HCT116 (cell line): ENCODE results near the gene MBTPS1. TPM values are rescaled to one million over a fixed set of nuclear protein-coding genes. Genes with fewer than 3 reads are reported as not detected.

Source experiments
- ATAC-seq: fragments of 200-7000 bp; cut with Tn5 transposase; 2 replicates; pipeline ENCODE4 v1.9.1; 2020; ENCODE audit warnings: mild to moderate bottlenecking, moderate library complexity
- BruUV-seq: library from RNA; stranded (reverse); fragments of 400-500 nt; replicated peaks from 2 replicates; lab custom pipeline; 2021; lab: Mats Ljungman, UMichigan
- CTCF ChIA-PET: fragments of 300-600 bp; sonication (Branson Sonifier 250); formaldehyde crosslinking; loops from one replicate; lab custom pipeline; 2021; ENCODE audit warnings: antibody characterized with exemption; lab: Charles Lee
- POLR2A ChIA-PET: fragments of 300-600, 350-600 bp; sonication (Branson Sonifier 250); formaldehyde crosslinking; loops from one replicate; lab custom pipeline; 2021; ENCODE audit warnings: antibody characterized with exemption; lab: Charles Lee
- RAD21 ChIA-PET, 2 experiments: fragments of 300-600 bp; sonication (Branson Sonifier 250); formaldehyde crosslinking; loops; one replicate each; lab custom pipeline; 2023; ENCODE audit warnings: low total read pairs in 2 of 2; ENCODE audit not compliant: uncharacterized antibody in 2 of 2, unreplicated experiment in 2 of 2, low non-redundant PET in 1 of 2; lab: Charles Lee
- DNase-seq: peaks from one replicate; pipeline ENCODE4 v3.0.0-alpha.2; 2010; ENCODE audit warnings: low read depth, low spot score
- H2AFZ ChIP-seq: fragments of 200-600 bp; shearing (Covaris generic), sonication (generic); 2 replicates; pipeline ENCODE4 v1.6.1; 2017; ENCODE audit warnings: low read depth, mixed run types, mixed read lengths, antibody characterized with exemption, low read length; ENCODE audit not compliant: poor library complexity, severe bottlenecking
- H3K27ac ChIP-seq: 2 replicates; pipeline ENCODE4 v1.5.1; 2012; ENCODE audit warnings: low read depth, low read length
- H3K27me3 ChIP-seq: fragments of 200-600 bp; sonication (generic); 2 replicates; pipeline ENCODE4 v1.6.1; 2016; ENCODE audit warnings: mixed run types, low read length, mixed read lengths; ENCODE audit not compliant: insufficient read depth
- H3K36me3 ChIP-seq, 2 experiments: fragments of 200-500 bp in 1 of 2; fragments of 200-600 bp in 1 of 2; sonication (Bioruptor generic) in 1 of 2; sonication (generic) in 1 of 2; 2 replicates each; pipeline versions ENCODE4 v1.5.1 to v1.6.1; 2014 to 2016; ENCODE audit warnings: low read length in 2 of 2, inconsistent platforms in 1 of 2, mixed read lengths in 1 of 2, mixed run types in 1 of 2; ENCODE audit not compliant: insufficient read depth in 2 of 2, control insufficient read depth in 1 of 2
- H3K4me1 ChIP-seq, 2 experiments: fragments of 200-600 bp in 1 of 2; sonication (generic) in 1 of 2; 2 replicates each; pipeline versions ENCODE4 v1.5.1 to v1.6.1; 2012 to 2017; ENCODE audit warnings: low read length in 2 of 2, inconsistent platforms in 1 of 2, mild to moderate bottlenecking in 1 of 2, mixed read lengths in 1 of 2, mixed run types in 1 of 2, moderate library complexity in 1 of 2; ENCODE audit not compliant: insufficient read depth in 2 of 2, control insufficient read depth in 1 of 2
- H3K4me2 ChIP-seq: fragments of 200-600 bp; sonication (generic); 2 replicates; pipeline ENCODE4 v1.6.1; 2017; ENCODE audit warnings: mixed run types, low read length, mixed read lengths
- H3K4me3 ChIP-seq, 2 experiments: fragments of 200-600 bp in 1 of 2; sonication (generic) in 1 of 2; replicated peaks in 1 of 2; 2 replicates each; pipeline ENCODE4 v1.5.1; 2011 to 2016; ENCODE audit warnings: low read length in 2 of 2, control low read depth in 1 of 2, low read depth in 1 of 2, mild to moderate bottlenecking in 1 of 2, mixed read lengths in 1 of 2, mixed run types in 1 of 2
- H3K79me2 ChIP-seq: fragments of 200-600 bp; sonication (generic); 2 replicates; pipeline ENCODE4 v1.6.1; 2017; ENCODE audit warnings: mild to moderate bottlenecking, mixed run types, low read length, moderate library complexity, mixed read lengths; ENCODE audit not compliant: insufficient read depth
- H3K9ac ChIP-seq: fragments of 200-600 bp; sonication (generic); 2 replicates; pipeline ENCODE4 v1.6.1; 2016; ENCODE audit warnings: low read length, mixed read lengths
- H3K9me2 ChIP-seq: fragments of 200-600 bp; sonication (generic), shearing (Covaris generic); 2 replicates; pipeline ENCODE4 v1.6.1; 2017; ENCODE audit warnings: mixed run types, mild to moderate bottlenecking, moderate library complexity; ENCODE audit not compliant: insufficient read depth
- H3K9me3 ChIP-seq, 2 experiments: fragments of 200-500 bp in 1 of 2; fragments of 200-600 bp in 1 of 2; sonication (Bioruptor generic) in 1 of 2; sonication (generic) in 1 of 2; 2 replicates each; pipeline ENCODE4 v1.6.1; 2014 to 2017; ENCODE audit warnings: low read length in 2 of 2, mixed read lengths in 2 of 2, inconsistent platforms in 1 of 2, low read depth in 1 of 2, mild to moderate bottlenecking in 1 of 2, mixed run types in 1 of 2, moderate library complexity in 1 of 2; ENCODE audit not compliant: control insufficient read depth in 1 of 2, insufficient read depth in 1 of 2
- H4K20me1 ChIP-seq: fragments of 200-600 bp; sonication (generic), shearing (Covaris generic); 2 replicates; pipeline ENCODE4 v1.6.1; 2017; ENCODE audit warnings: mixed run types, mild to moderate bottlenecking, moderate library complexity; ENCODE audit not compliant: insufficient read depth
- ATF3 ChIP-seq: IDR thresholded peaks from 2 replicates; pipeline ENCODE4 v1.6.1; 2012
- CBX3 ChIP-seq: IDR thresholded peaks from 2 replicates; pipeline ENCODE4 v1.6.1; 2012; ENCODE audit warnings: low read depth
- CTCF ChIP-seq, 3 experiments: fragments of 200-600 bp in 1 of 3; sonication (generic) in 1 of 3; IDR thresholded peaks in 2 of 3; conservative IDR thresholded peaks in 1 of 3; 2 replicates each; pipeline ENCODE4 v1.5.1; 2012 to 2017; ENCODE audit warnings: low read depth in 2 of 3, low read length in 2 of 3, antibody characterized with exemption in 1 of 3, borderline replicate concordance in 1 of 3, control low read depth in 1 of 3, mild to moderate bottlenecking in 1 of 3, mixed read lengths in 1 of 3, mixed run types in 1 of 3, moderate library complexity in 1 of 3; ENCODE audit not compliant: insufficient read depth in 1 of 3
- ELF1 ChIP-seq: IDR thresholded peaks from 2 replicates; pipeline ENCODE4 v1.6.1; 2012; ENCODE audit warnings: low read depth, borderline replicate concordance
- EZH2 ChIP-seq: fragments of 200-600 bp; sonication (generic); IDR thresholded peaks from 2 replicates; pipeline ENCODE4 v1.6.1; 2017; ENCODE audit warnings: antibody characterized with exemption, mixed run types
- FOSL1 ChIP-seq: IDR thresholded peaks from 2 replicates; pipeline ENCODE4 v1.6.1; 2012; ENCODE audit warnings: low read depth
- JUND ChIP-seq: IDR thresholded peaks from 2 replicates; pipeline ENCODE4 v1.6.1; 2012
- MAX ChIP-seq: IDR thresholded peaks from 2 replicates; pipeline ENCODE4 v1.6.1; 2012
- POLR2A ChIP-seq: IDR thresholded peaks from 2 replicates; pipeline ENCODE4 v1.7.0; 2011; ENCODE audit warnings: borderline replicate concordance; ENCODE audit not compliant: insufficient read depth, insufficient read length; ENCODE audit errors: extremely low read depth
- POLR2AphosphoS5 ChIP-seq: IDR thresholded peaks from 2 replicates; pipeline ENCODE4 v1.6.1; 2011; ENCODE audit warnings: mild to moderate bottlenecking, low read depth, low read length, moderate library complexity
- RAD21 ChIP-seq: IDR thresholded peaks from 2 replicates; pipeline ENCODE4 v1.6.1; 2012; ENCODE audit warnings: low read depth, mild to moderate bottlenecking
- REST ChIP-seq: IDR thresholded peaks from 2 replicates; pipeline ENCODE4 v1.6.1; 2012; ENCODE audit warnings: low read depth
- SIN3A ChIP-seq: IDR thresholded peaks from 2 replicates; pipeline ENCODE4 v1.6.1; 2012; ENCODE audit warnings: low read depth
- SP1 ChIP-seq: IDR thresholded peaks from 2 replicates; pipeline ENCODE4 v1.6.1; 2012; ENCODE audit warnings: low read depth
- TCF7L2 ChIP-seq: IDR thresholded peaks from 2 replicates; pipeline ENCODE4 v1.7.0; 2011; ENCODE audit warnings: borderline replicate concordance, inconsistent platforms; ENCODE audit not compliant: insufficient read depth, insufficient read length; ENCODE audit errors: extremely low read depth
- YY1 ChIP-seq: IDR thresholded peaks from 2 replicates; pipeline ENCODE4 v1.6.1; 2011; ENCODE audit warnings: low read length, low read depth, moderate library complexity, mild to moderate bottlenecking; ENCODE audit not compliant: insufficient replicate concordance; ENCODE audit errors: extremely low read depth
- ZBTB33 ChIP-seq: IDR thresholded peaks from 2 replicates; pipeline ENCODE4 v1.6.1; 2011; ENCODE audit warnings: mild to moderate bottlenecking, low read length, moderate library complexity; ENCODE audit not compliant: insufficient replicate concordance; ENCODE audit errors: extremely low read depth
- ZFX ChIP-seq: fragments of 450-650 bp; IDR thresholded peaks from 2 replicates; pipeline ENCODE4 v1.6.1; 2017
- ZNF274 ChIP-seq: fragments of 200-500 bp; sonication (Bioruptor generic); IDR thresholded peaks from 2 replicates; pipeline ENCODE4 v1.6.1; 2014; ENCODE audit warnings: mild to moderate bottlenecking, low read depth, low read length, inconsistent platforms
- intact Hi-C: fragments of 100-400 bp; cut with micrococcal nuclease; formaldehyde crosslinking; loops from 2 replicates; pipeline ENCODE4 v1.10.0; 2022
- total RNA-seq: library from RNA; stranded (reverse); gene quantifications from one replicate; pipeline ENCODE4 v1.2.1, GENCODE V29; 2021; ENCODE audit not compliant: unreplicated experiment

Gene MBTPS1
- total RNA-seq, 1 experiment from 2014 or later, result 111 TPM

- Histone ChIP-seq H3K27ac (no peak overlapping the region), H3K9me2 (no peaks in the 10 kb centered on the region), H4K20me1 (no peaks in the 10 kb centered on the region), H3K36me3 (peaks cover 52 to 63% of the 10 kb centered on the region in 2 experiments; a peak in 3 of 4 replicates), H3K27me3 (no peaks in the 10 kb centered on the region), H2AFZ (no peak overlapping the region), H3K4me2 (no peak overlapping the region), H3K79me2 (no peaks in the 10 kb centered on the region), H3K9ac (no peak overlapping the region), H3K4me1 (peaks cover 0 to 3% of the 10 kb centered on the region in 2 experiments; a peak in 1 of 4 replicates), H3K4me3 (no peak overlapping the region), H3K9me3 (no peaks in the 10 kb centered on the region)
- ATAC-seq, result no peak
- BruUV-seq, result no TSS peak
- no peak for DNase-seq
- ChIA-PET POLR2A (no interaction called here), CTCF (interaction anchor here (2.0 to 2.1 kb wide), 2 partner anchors 107 to 110 kb away, joined by 12 to 19 read pairs; partner anchors contain the start of gene OSGIN1), RAD21 (no interaction called here)
- intact Hi-C loops, result no loop called here
- no peak for TF ChIP-seq SIN3A
- no peak for TF ChIP-seq RAD21
- no peak for TF ChIP-seq YY1
- TF ChIP-seq POLR2A, result no peak
- TF ChIP-seq ELF1, result no peak
- no peak for TF ChIP-seq ZFX
- TF ChIP-seq SP1, result no peak
- TF ChIP-seq REST, result no peak
- no peak for TF ChIP-seq CBX3
- TF ChIP-seq FOSL1, result no peak
- TF ChIP-seq JUND, result no peak
- TF ChIP-seq TCF7L2, result no peak
- no peak for TF ChIP-seq ATF3
- TF ChIP-seq ZBTB33, result no peak
- no peak for TF ChIP-seq EZH2
- no peak for TF ChIP-seq POLR2AphosphoS5
- TF ChIP-seq CTCF (IDR thresholded peaks at IDR 0.05 in 2 of 3, conservative IDR thresholded peaks at IDR 0.05 in 1 of 3; ENCODE audit: borderline replicate concordance in 1 of 3, insufficient read depth in 1 of 3, low read depth in 2 of 3, low read length in 2 of 3), result no peak
- no peak for TF ChIP-seq ZNF274
- no peak for TF ChIP-seq MAX
Measured at GRCh38 chr16:84063980-84064379, 52.8 kb downstream of the MBTPS1 start.
